Vagina (tissue), 2 donors: Measurements from ENCODE around the gene MOCS1. TPM values are rescaled to one million over a fixed set of nuclear protein-coding genes. Genes with fewer than 3 reads are reported as not detected.

Experiments used
- DNase-seq, 2 donors: peaks; one replicate each; pipeline ENCODE4 v3.0.0-alpha.2; 2017; ENCODE audit errors: extremely low spot score in 2 of 2
- H3K27ac ChIP-seq: fragments of 200-600 bp; sonication (generic); one replicate; pipeline ENCODE4 v1.5.1; 2019
- H3K27me3 ChIP-seq: fragments of 200-600 bp; sonication (generic); one replicate; pipeline ENCODE4 v1.5.1; 2019
- H3K36me3 ChIP-seq, 2 donors: fragments of 200-600 bp; sonication (generic); one replicate each; pipeline ENCODE4 v1.5.1; 2017 to 2019
- H3K4me1 ChIP-seq: fragments of 200-600 bp; sonication (generic); one replicate; pipeline ENCODE4 v1.5.1; 2019
- H3K4me3 ChIP-seq, 2 donors: fragments of 200-600 bp; sonication (generic); 1 replicate in 1 of 2; 2 replicates in 1 of 2; pipeline ENCODE4 v1.5.1; 2016 to 2019
- H3K9me3 ChIP-seq: fragments of 200-600 bp; sonication (generic); one replicate; pipeline ENCODE4 v1.5.1; 2019
- POLR2A ChIP-seq, 2 donors: fragments of 450-650 bp; IDR thresholded peaks; one replicate each; pipeline ENCODE4 v1.6.1; 2017; ENCODE audit warnings: antibody characterized with exemption in 2 of 2, mild to moderate bottlenecking in 2 of 2, moderate library complexity in 2 of 2
- POLR2AphosphoS5 ChIP-seq, 2 donors: sonication (generic); formaldehyde crosslinking; IDR thresholded peaks; one replicate each; pipeline ENCODE4 v1.9.0; 2017; ENCODE audit warnings: antibody characterized with exemption in 2 of 2, mild to moderate bottlenecking in 2 of 2, low read depth in 1 of 2; ENCODE audit not compliant: insufficient read depth in 1 of 2
- intact Hi-C: fragments of 100-400 bp; cut with DNase I; formaldehyde crosslinking; loops from one replicate; pipeline ENCODE4 v1.15.1; 2023
- total RNA-seq: library from RNA; depleted of rRNA; stranded (reverse); fragments of >200 nt; gene quantifications from one replicate; pipeline ENCODE4 v1.2.3, GENCODE V29; 2016
- TF ChIP-seq, protein P1 (sequence below), 3 experiments: fragments of 450-650 bp in 2 of 3; fragments of 200-600 bp in 1 of 3; sonication (generic) in 1 of 3; IDR thresholded peaks; one replicate each; pipeline ENCODE4 v1.5.1; 2017 to 2019; ENCODE audit warnings: antibody characterized with exemption in 3 of 3, mild to moderate bottlenecking in 2 of 3, moderate library complexity in 2 of 3

The MOCS1 gene
- total RNA-seq, 1 donor from 2014 or later, result 14.7 TPM

- no peak overlapping the region for H3K4me3 ChIP-seq
- H3K9me3 ChIP-seq, result no peaks in the 10 kb centered on the region
- no peak overlapping the region for H3K27ac ChIP-seq
- peaks cover 0 to 21% of the 10 kb centered on the region in 2 donors for H3K36me3 ChIP-seq
- TF ChIP-seq POLR2A (IDR thresholded peaks at IDR 0.05), result no peak
- TF ChIP-seq POLR2AphosphoS5 (IDR thresholded peaks at IDR 0.05; ENCODE audit: insufficient read depth in 1 of 2, low read depth in 1 of 2), result no peak
- TF ChIP-seq, protein P1, sequence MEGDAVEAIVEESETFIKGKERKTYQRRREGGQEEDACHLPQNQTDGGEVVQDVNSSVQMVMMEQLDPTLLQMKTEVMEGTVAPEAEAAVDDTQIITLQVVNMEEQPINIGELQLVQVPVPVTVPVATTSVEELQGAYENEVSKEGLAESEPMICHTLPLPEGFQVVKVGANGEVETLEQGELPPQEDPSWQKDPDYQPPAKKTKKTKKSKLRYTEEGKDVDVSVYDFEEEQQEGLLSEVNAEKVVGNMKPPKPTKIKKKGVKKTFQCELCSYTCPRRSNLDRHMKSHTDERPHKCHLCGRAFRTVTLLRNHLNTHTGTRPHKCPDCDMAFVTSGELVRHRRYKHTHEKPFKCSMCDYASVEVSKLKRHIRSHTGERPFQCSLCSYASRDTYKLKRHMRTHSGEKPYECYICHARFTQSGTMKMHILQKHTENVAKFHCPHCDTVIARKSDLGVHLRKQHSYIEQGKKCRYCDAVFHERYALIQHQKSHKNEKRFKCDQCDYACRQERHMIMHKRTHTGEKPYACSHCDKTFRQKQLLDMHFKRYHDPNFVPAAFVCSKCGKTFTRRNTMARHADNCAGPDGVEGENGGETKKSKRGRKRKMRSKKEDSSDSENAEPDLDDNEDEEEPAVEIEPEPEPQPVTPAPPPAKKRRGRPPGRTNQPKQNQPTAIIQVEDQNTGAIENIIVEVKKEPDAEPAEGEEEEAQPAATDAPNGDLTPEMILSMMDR (IDR thresholded peaks at IDR 0.05), result no peak
- H3K4me1 ChIP-seq, result no peaks in the 10 kb centered on the region
- intact Hi-C loops, result loop anchor here (10.0 kb wide), 1 partner anchor 523 kb away; no protein-coding TSS in a partner anchor
- no peak for DNase-seq
- no peaks in the 10 kb centered on the region for H3K27me3 ChIP-seq
Measured at GRCh38 chr6:39897698-39898097, 36.6 kb downstream of the MOCS1 start.

DNA sequence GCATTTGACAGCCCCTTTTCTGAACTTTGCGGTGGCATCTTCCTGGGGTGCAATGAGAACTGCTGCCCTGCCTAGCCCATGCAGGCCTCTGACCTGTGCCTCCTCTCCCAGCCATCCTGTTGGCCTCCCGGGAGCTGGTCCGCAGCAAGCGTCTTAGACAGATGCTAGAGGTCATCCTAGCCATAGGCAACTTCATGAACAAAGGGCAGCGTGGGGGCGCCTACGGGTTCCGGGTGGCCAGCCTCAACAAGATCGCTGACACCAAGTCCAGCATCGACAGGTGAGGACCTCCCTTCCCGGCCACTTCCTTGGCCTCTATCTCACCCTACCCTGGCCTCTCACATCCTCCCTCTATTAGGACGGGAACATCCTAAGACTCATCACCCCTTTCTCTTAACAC, 37.6 kb downstream of the MOCS1 start:
- no peak for TF ChIP-seq POLR2A (IDR thresholded peaks at IDR 0.05)
- no peak for TF ChIP-seq POLR2AphosphoS5 (IDR thresholded peaks at IDR 0.05; ENCODE audit: insufficient read depth in 1 of 2, low read depth in 1 of 2)
- TF ChIP-seq, protein P1 (IDR thresholded peaks at IDR 0.05), result no peak
- Histone ChIP-seq H3K9me3 (no peaks in the 10 kb centered on the region), H3K4me1 (no peaks in the 10 kb centered on the region), H3K27ac (no peak overlapping the region), H3K27me3 (no peaks in the 10 kb centered on the region), H3K36me3 (peaks cover 0 to 21% of the 10 kb centered on the region in 2 donors), H3K4me3 (no peak overlapping the region)
- intact Hi-C loops, result loop anchor here (10.0 kb wide), 1 partner anchor 522 kb away; no protein-coding TSS in a partner anchor
- no peak for DNase-seq

DNA sequence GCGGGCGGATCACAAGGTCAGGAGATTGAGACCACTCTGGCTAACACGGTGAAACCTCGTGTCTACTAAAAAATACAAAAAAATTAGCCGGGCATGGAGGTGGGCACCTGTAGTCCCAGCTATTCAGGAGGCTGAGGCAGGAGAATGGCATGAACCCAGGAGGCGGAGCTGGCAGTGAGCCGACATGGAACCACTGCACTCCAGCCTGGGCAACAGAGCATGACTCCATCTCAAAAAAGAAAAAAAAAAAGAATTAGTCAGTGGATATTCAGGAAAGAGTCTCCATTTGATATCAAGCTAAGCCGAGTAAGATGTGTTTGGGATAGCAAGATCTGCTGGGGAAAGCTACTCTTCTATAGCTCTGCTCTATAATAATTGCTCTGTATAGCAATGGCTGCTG, 41.0 kb downstream of the MOCS1 start:
- DNase-seq, result no peak
- no peak overlapping the region for H3K27ac ChIP-seq
- no peaks in the 10 kb centered on the region for H3K27me3 ChIP-seq
- no peaks in the 10 kb centered on the region for H3K9me3 ChIP-seq
- intact Hi-C loops, result loop anchor here (10.0 kb wide), 1 partner anchor 518 kb away; no protein-coding TSS in a partner anchor
- H3K4me3 ChIP-seq, result no peak overlapping the region
- no peaks in the 10 kb centered on the region for H3K4me1 ChIP-seq
- TF ChIP-seq POLR2A (IDR thresholded peaks at IDR 0.05), result no peak
- no peak for TF ChIP-seq POLR2AphosphoS5 (IDR thresholded peaks at IDR 0.05; ENCODE audit: insufficient read depth in 1 of 2, low read depth in 1 of 2)
- TF ChIP-seq, protein P1 (IDR thresholded peaks at IDR 0.05), result no peak
- peaks cover 0 to 14% of the 10 kb centered on the region in 2 donors for H3K36me3 ChIP-seq

DNA sequence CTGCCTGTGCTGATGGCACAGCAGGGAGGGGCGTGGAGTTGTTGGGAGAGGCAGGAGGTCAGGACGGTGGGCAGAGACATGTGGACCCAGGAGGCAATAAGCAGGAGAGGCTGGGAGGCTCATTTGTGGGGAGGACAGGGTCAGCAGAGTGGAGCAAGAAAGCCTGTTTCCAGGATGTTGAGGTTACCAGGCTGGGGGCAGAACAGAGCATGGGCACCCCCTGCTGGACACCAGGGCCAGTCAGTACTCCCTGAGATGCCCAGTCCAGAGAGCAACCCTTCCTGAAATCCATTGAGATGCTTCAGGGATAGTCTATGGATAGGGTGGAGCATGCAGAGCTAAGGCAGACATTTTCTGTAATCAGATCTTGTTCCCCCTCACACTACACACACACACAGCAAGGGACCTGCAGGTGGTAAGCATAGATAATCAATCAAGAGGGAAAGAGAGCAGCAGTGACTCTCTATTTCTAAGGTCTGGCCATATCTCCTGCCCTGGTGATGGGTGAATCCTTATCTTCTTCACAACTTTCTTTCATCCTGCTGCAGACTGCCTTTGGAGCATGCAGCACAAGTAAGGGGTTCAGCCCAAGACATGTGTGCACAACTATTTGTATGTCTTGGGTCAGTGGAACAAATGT, 41.7 kb downstream of the MOCS1 start:
- Histone ChIP-seq H3K27me3 (no peaks in the 10 kb centered on the region), H3K9me3 (no peaks in the 10 kb centered on the region), H3K4me3 (no peak overlapping the region), H3K27ac (no peak overlapping the region), H3K4me1 (no peaks in the 10 kb centered on the region), H3K36me3 (peaks cover 0 to 14% of the 10 kb centered on the region in 2 donors)
- intact Hi-C loops, result loop anchor here (10.0 kb wide), 1 partner anchor 518 kb away; no protein-coding TSS in a partner anchor
- no peak for DNase-seq
- no peak for TF ChIP-seq POLR2A (IDR thresholded peaks at IDR 0.05)
- TF ChIP-seq, protein P1 (IDR thresholded peaks at IDR 0.05), result peak; percentile 29 to 61 (median 36)

DNA sequence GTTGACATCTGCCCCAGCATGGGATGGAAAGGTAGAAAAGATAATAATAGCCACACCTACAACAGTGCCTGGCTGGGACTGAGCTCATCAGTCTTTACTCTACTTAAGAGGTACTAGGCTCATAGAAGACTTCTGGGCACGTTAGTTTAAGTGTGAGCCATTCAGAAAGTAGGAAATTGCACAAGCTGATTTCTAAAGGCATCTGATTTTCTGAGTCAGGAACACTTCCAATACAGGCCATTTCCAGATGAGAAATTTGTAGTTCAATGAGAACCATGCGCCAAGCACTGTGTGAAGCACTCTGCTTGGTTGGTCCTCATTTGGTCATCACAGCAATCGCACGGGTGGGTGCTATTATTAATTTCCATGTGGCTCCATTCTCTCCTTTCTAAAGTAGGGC, 42.3 kb downstream of the MOCS1 start:
- no peak overlapping the region for H3K4me3 ChIP-seq
- peaks cover 0 to 10% of the 10 kb centered on the region in 2 donors for H3K36me3 ChIP-seq
- H3K9me3 ChIP-seq, result no peaks in the 10 kb centered on the region
- TF ChIP-seq, protein P1 (IDR thresholded peaks at IDR 0.05), result no peak
- no peak for DNase-seq
- H3K27me3 ChIP-seq, result no peaks in the 10 kb centered on the region
- H3K27ac ChIP-seq, result no peak overlapping the region
- intact Hi-C loops, result loop anchor here (10.0 kb wide), 1 partner anchor 517 kb away; no protein-coding TSS in a partner anchor
- peaks cover 4% of the 10 kb centered on the region for H3K4me1 ChIP-seq
